HFFc6 (cell line): ENCODE data around the gene IGSF22. TPM values are rescaled to one million over a fixed set of nuclear protein-coding genes. Genes with fewer than 3 reads are reported as not detected.
A peak's percentile ranks its signal among the peaks of the same experiment; 100 is the strongest.
"Not testable (repeated sequence)": the region's sequence is repeated elsewhere in the genome, so short reads cannot be mapped to it uniquely, and the experiment has no call there.

Experiments used
- DNase-seq: peaks from one replicate; pipeline ENCODE4 v3.0.0-alpha.2; 2018
- H3K27ac Mint-ChIP-seq: 2 replicates; pipeline ENCODE4 v1.8.0; 2020; ENCODE audit warnings: mild to moderate bottlenecking, mixed read lengths
- H3K27me3 Mint-ChIP-seq: 2 replicates; pipeline ENCODE4 v1.8.0; 2021; ENCODE audit warnings: mild to moderate bottlenecking, moderate library complexity, mixed read lengths; ENCODE audit not compliant: insufficient read depth
- H3K36me3 Mint-ChIP-seq: 2 replicates; pipeline ENCODE4 v1.8.0; 2021; ENCODE audit warnings: low read depth, mixed read lengths
- H3K4me1 Mint-ChIP-seq: 2 replicates; pipeline ENCODE4 v1.8.0; 2020; ENCODE audit warnings: low read depth, mixed read lengths
- H3K4me3 Mint-ChIP-seq: 2 replicates; pipeline ENCODE4 v1.8.0; 2020; ENCODE audit warnings: mild to moderate bottlenecking, moderate library complexity, mixed read lengths
- H3K9me3 Mint-ChIP-seq: 2 replicates; pipeline ENCODE4 v1.8.0; 2020; ENCODE audit warnings: mild to moderate bottlenecking, mixed read lengths
- total RNA-seq, 6 experiments: library from RNA; stranded (reverse); fragmentation: NEBNext Ultra II Directional; extraction: Animal tissue kit (Norgen Biotek cat#: 25700); gene quantifications; 2 replicates in 1 of 6; 3 replicates in 5 of 6; pipeline ENCODE4 v1.2.3, GENCODE V29; 2021
- TF ChIP-seq, protein P1 (sequence below): fragments of 200-600 bp; sonication (generic); IDR thresholded peaks from 2 replicates; pipeline ENCODE4 v1.5.0; 2021; ENCODE audit warnings: antibody characterized with exemption, mild to moderate bottlenecking

IGSF22 gene
- total RNA-seq, 6 experiments from 2014 or later: not detected

GRCh38 chr11:18668131-18668530 is 57.9 kb downstream of the IGSF22 start:
- Mint-ChIP-seq H3K27me3 (peaks cover 9% of the 10 kb centered on the region), H3K36me3 (no peaks in the 10 kb centered on the region), H3K4me3 (peak overlapping the region; percentile 54; the same call in 1 of the 2 replicates), H3K4me1 (peaks cover 17% of the 10 kb centered on the region), H3K9me3 (no peaks in the 10 kb centered on the region), H3K27ac (no peak overlapping the region)
- TF ChIP-seq, protein P1, sequence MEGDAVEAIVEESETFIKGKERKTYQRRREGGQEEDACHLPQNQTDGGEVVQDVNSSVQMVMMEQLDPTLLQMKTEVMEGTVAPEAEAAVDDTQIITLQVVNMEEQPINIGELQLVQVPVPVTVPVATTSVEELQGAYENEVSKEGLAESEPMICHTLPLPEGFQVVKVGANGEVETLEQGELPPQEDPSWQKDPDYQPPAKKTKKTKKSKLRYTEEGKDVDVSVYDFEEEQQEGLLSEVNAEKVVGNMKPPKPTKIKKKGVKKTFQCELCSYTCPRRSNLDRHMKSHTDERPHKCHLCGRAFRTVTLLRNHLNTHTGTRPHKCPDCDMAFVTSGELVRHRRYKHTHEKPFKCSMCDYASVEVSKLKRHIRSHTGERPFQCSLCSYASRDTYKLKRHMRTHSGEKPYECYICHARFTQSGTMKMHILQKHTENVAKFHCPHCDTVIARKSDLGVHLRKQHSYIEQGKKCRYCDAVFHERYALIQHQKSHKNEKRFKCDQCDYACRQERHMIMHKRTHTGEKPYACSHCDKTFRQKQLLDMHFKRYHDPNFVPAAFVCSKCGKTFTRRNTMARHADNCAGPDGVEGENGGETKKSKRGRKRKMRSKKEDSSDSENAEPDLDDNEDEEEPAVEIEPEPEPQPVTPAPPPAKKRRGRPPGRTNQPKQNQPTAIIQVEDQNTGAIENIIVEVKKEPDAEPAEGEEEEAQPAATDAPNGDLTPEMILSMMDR: no peak
- no peak for DNase-seq

GRCh38 chr11:18665353-18665872 is 60.6 kb downstream of the IGSF22 start:
- DNase-seq, H3K4me3 Mint-ChIP-seq, H3K9me3 Mint-ChIP-seq, H3K27ac Mint-ChIP-seq, H3K36me3 Mint-ChIP-seq: not testable (repeated sequence)
- peaks cover 22% of the 10 kb centered on the region for H3K27me3 Mint-ChIP-seq
- H3K4me1 Mint-ChIP-seq: peaks cover 17% of the 10 kb centered on the region

DNA sequence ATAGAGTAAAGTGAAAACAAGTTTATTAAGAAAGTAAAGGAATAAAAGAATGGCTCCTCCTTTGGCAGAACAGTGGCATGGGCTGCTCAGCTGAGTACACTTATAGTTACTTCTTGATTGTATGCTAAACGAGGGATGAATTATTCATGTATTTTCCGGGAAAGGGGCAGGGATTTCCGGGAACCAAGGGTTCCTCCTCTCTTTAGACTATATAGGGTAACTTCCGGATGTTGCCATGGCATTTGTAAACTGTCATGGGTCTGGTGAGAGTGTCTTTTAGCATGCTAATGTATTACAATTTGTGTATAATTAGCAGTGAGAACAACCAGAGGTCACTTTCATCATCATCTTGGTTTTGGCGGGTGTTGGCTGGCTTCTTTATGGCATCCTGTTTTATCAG is 68.3 kb downstream of the IGSF22 start:
- H3K4me1 Mint-ChIP-seq: no peaks in the 10 kb centered on the region
- no peak overlapping the region for H3K27ac Mint-ChIP-seq
- H3K9me3 Mint-ChIP-seq: no peaks in the 10 kb centered on the region
- H3K4me3 Mint-ChIP-seq: no peak overlapping the region
- no peaks in the 10 kb centered on the region for H3K36me3 Mint-ChIP-seq
- peaks cover 32% of the 10 kb centered on the region for H3K27me3 Mint-ChIP-seq
- TF ChIP-seq, protein P1: no peak
- no peak for DNase-seq

Other genes starting within 250 kb of the IGSF22 start
- 10 to 100 TPM; 56.9 to 82.7 (median 71.4) TPM for gene TSG101, start 199.2 kb downstream of the IGSF22 start, total RNA-seq
- 10 to 100 TPM; 20.0 to 29.0 (median 24.4) TPM for gene UEVLD, start 137.5 kb downstream of the IGSF22 start, total RNA-seq
- gene MISFA, start 126.4 kb downstream of the IGSF22 start, total RNA-seq: 1 to 10 TPM; 1.5 to 2.8 (median 2.4) TPM
- gene SPTY2D1, start 91.8 kb downstream of the IGSF22 start, total RNA-seq: 10 to 100 TPM; 25.9 to 29.8 (median 28.1) TPM
- under 1 TPM; 0.23 to 0.61 (median 0.41) TPM for gene TMEM86A, start 27.4 kb downstream of the IGSF22 start, total RNA-seq
- not detected for gene PTPN5, start 65.6 kb upstream of the IGSF22 start, total RNA-seq
- gene MRGPRX1, start 213.2 kb upstream of the IGSF22 start, total RNA-seq: not detected